ENCODE measurements around the gene SEC24B.
A peak's percentile ranks its signal among the peaks of the same experiment; 100 is the strongest.

DNA sequence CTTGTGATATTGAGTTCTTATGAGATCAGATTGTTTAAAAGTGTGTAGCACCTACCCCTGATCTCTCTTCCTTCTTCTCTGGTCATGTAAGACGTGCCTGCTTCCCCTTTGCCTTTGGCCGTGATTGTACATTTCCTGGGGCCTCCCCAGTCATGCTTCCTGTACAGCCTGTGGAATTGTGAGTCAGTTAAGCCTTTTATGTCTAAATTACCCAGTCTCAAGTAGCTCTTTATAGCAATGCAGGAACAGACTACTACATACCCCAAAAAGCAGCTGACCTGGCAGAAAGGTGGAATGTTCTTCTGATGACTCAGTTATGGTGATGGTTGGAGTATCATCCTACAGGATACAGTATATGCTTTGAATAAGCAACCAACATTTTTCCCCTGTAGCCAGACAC, 115.0 kb downstream of the SEC24B start:
- TF ChIP-seq, protein P1, sequence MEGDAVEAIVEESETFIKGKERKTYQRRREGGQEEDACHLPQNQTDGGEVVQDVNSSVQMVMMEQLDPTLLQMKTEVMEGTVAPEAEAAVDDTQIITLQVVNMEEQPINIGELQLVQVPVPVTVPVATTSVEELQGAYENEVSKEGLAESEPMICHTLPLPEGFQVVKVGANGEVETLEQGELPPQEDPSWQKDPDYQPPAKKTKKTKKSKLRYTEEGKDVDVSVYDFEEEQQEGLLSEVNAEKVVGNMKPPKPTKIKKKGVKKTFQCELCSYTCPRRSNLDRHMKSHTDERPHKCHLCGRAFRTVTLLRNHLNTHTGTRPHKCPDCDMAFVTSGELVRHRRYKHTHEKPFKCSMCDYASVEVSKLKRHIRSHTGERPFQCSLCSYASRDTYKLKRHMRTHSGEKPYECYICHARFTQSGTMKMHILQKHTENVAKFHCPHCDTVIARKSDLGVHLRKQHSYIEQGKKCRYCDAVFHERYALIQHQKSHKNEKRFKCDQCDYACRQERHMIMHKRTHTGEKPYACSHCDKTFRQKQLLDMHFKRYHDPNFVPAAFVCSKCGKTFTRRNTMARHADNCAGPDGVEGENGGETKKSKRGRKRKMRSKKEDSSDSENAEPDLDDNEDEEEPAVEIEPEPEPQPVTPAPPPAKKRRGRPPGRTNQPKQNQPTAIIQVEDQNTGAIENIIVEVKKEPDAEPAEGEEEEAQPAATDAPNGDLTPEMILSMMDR (IDR thresholded peaks at IDR 0.05; ENCODE audit: low read depth, low read length, missing input control), result no peak
- TF ChIP-seq JUND (IDR thresholded peaks at IDR 0.05) (peak in 1 of 2 donors; percentile 27), HNF4G (IDR thresholded peaks at IDR 0.05) (no peak), YY1 (IDR thresholded peaks at IDR 0.05) (no peak), FOXA1 (IDR thresholded peaks at IDR 0.05) (no peak), MAX (IDR thresholded peaks at IDR 0.05) (no peak), TAF1 (conservative IDR thresholded peaks at IDR 0.05) (no peak)

All from liver (tissue), 3 donors.